ENCODE measurements around the gene CHORDC1. TPM values are rescaled to one million over a fixed set of nuclear protein-coding genes. Genes with fewer than 3 reads are reported as not detected.
"Not testable (repeated sequence)": the region's sequence is repeated elsewhere in the genome, so short reads cannot be mapped to it uniquely, and the experiment has no call there.

Gene CHORDC1
- total and polyA plus RNA-seq, 3 donors from 2014 or later, result 20.9 to 65.6 (median 46.8) TPM

DNA sequence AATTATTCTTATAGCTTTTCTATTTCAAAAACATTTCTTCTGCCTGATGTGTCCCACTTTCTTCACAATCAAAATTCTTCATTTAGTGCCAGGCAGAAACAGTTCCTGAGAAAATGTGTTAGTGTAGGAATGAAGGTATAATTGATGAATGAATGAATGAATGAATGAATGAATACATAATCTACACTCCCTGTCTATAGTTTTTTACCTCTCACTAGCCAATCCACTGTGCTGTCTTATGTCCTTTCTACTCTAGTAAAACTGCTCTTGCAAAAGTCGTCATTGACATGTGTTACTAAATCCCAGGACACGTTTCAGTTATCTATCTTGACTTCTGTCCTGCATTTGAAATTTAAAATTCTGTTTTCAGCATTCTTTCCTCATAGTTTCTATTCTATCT is 42.9 kb downstream of the CHORDC1 start:
- H3K27ac ChIP-seq, result no peak overlapping the region
- H3K4me3 ChIP-seq, result no peak overlapping the region
- 55 to 68% methylated on average over 2 of the region's 2 CpGs for WGBS, 2 donors
- no peak for TF ChIP-seq POLR2A (IDR thresholded peaks at IDR 0.05)
- TF ChIP-seq, protein P1, sequence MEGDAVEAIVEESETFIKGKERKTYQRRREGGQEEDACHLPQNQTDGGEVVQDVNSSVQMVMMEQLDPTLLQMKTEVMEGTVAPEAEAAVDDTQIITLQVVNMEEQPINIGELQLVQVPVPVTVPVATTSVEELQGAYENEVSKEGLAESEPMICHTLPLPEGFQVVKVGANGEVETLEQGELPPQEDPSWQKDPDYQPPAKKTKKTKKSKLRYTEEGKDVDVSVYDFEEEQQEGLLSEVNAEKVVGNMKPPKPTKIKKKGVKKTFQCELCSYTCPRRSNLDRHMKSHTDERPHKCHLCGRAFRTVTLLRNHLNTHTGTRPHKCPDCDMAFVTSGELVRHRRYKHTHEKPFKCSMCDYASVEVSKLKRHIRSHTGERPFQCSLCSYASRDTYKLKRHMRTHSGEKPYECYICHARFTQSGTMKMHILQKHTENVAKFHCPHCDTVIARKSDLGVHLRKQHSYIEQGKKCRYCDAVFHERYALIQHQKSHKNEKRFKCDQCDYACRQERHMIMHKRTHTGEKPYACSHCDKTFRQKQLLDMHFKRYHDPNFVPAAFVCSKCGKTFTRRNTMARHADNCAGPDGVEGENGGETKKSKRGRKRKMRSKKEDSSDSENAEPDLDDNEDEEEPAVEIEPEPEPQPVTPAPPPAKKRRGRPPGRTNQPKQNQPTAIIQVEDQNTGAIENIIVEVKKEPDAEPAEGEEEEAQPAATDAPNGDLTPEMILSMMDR (IDR thresholded peaks at IDR 0.05), result no peak
- no peak for DNase-seq
- intact Hi-C loops (cut with DNase I; ENCODE audit: low total_unique reads), result no loop called here
- H3K27me3 ChIP-seq, result no peaks in the 10 kb centered on the region
- H3K9me3 ChIP-seq, result no peaks in the 10 kb centered on the region
- H3K4me1 ChIP-seq, result no peaks in the 10 kb centered on the region
- no peaks in the 10 kb centered on the region for H3K36me3 ChIP-seq (ENCODE audit: low read depth, missing control alignments)

DNA sequence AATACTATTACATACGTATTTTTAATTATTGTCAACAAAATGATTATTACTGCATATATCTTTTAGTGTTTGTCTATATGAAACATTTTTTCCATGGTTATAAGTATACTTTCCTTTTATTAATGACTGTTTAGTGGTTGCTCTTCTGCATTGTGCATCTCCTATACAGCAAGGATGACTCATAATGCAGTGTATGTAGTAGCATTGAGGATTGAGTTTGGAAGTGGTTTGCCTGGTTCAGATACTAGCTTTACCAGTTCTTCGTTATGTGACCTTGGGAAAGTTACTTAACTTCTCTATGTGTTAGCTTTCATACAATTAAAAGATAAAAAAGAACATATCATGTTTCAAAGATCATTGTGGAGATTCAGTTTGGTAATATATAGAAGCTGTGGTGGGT is 44.1 kb downstream of the CHORDC1 start:
- 77 to 82% methylated on average over 2 of the region's 2 CpGs for WGBS, 2 donors
- DNase-seq, result no peak
- no peaks in the 10 kb centered on the region for H3K4me1 ChIP-seq
- no peaks in the 10 kb centered on the region for H3K9me3 ChIP-seq
- H3K4me3 ChIP-seq, result no peak overlapping the region
- no peaks in the 10 kb centered on the region for H3K27me3 ChIP-seq
- no peak overlapping the region for H3K27ac ChIP-seq
- TF ChIP-seq, protein P1 (IDR thresholded peaks at IDR 0.05), result no peak
- TF ChIP-seq POLR2A (IDR thresholded peaks at IDR 0.05), result no peak
- intact Hi-C loops (cut with DNase I; ENCODE audit: low total_unique reads), result no loop called here
- H3K36me3 ChIP-seq (ENCODE audit: low read depth, missing control alignments), result no peaks in the 10 kb centered on the region

DNA sequence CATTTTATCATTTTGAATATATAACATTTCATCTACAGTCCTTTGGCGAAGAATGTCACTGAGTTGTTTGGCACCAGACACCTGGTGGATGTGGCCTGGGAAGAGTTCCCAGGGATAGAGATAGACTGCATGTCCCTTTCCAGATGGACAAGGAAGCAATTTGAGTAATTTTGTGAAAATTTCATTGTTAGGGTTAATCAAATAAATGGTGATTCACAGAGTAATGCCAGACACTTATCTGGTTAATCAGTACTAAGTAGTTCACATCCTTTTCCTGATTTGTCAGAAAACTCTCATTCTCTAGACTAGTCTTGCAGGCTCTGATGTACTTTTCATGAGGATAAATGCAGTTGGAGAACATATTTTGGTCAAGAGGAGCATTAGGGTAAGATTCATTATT is 46.8 kb downstream of the CHORDC1 start:
- H3K36me3 ChIP-seq (ENCODE audit: low read depth, missing control alignments), result no peaks in the 10 kb centered on the region
- H3K27ac ChIP-seq, result no peak overlapping the region
- H3K4me3 ChIP-seq, result no peak overlapping the region
- WGBS, 2 donors, result 60 to 71% methylated on average over 1 of the region's 1 CpG
- H3K4me1 ChIP-seq, result no peaks in the 10 kb centered on the region
- no peaks in the 10 kb centered on the region for H3K9me3 ChIP-seq
- no peaks in the 10 kb centered on the region for H3K27me3 ChIP-seq
- TF ChIP-seq, protein P1 (IDR thresholded peaks at IDR 0.05), result no peak
- TF ChIP-seq POLR2A (IDR thresholded peaks at IDR 0.05), result no peak
- intact Hi-C loops (cut with DNase I; ENCODE audit: low total_unique reads), result no loop called here
- no peak for DNase-seq

DNA sequence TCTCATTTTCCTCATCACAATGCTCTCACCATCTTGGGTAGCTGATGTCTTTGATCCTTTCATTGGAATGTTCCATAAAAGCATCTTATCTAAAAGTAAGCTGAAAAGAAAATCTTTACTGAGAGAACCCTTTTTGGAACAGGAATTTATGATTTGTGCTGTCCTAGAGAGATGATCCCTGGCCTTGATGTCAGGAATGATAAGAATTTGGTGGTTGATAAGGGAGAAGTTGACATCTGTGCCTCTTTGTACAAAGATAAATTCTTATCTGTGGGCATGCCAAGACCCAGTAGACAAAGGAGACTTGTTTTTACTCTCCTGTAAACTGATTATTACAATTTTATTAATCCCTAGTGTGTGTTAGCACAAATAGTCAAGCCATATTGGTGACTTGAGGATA is 51.5 kb downstream of the CHORDC1 start:
- intact Hi-C loops (cut with DNase I; ENCODE audit: low total_unique reads), result no loop called here
- Histone ChIP-seq H3K4me3 (no peak overlapping the region), H3K36me3 (ENCODE audit: low read depth, missing control alignments) (no peaks in the 10 kb centered on the region), H3K27me3 (no peaks in the 10 kb centered on the region), H3K27ac (no peak overlapping the region), H3K4me1 (no peaks in the 10 kb centered on the region), H3K9me3 (no peaks in the 10 kb centered on the region)
- no peak for DNase-seq
- no peak for TF ChIP-seq POLR2A (IDR thresholded peaks at IDR 0.05)
- TF ChIP-seq, protein P1 (IDR thresholded peaks at IDR 0.05), result no peak

DNA sequence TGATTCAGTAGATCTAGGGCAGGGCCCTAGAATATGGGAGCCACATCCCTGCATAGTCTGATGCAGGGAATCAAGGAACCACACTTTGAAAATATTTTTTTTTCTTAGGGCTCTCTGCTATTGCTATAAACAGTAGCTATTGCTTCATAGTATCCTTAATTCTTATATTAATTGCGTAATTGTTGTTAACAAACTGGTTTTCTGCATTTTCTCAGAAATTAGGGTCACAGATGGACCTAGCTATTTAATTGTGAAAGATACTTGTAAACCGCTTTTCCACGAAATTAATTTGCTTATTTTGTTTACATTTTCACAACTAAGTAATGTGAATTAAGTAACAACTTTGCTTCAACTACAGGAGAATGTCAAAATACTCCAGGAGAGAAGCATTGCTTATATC is 54.3 kb downstream of the CHORDC1 start:
- WGBS, 2 donors, result 65 to 72% methylated on average over 3 of the region's 3 CpGs

DNA sequence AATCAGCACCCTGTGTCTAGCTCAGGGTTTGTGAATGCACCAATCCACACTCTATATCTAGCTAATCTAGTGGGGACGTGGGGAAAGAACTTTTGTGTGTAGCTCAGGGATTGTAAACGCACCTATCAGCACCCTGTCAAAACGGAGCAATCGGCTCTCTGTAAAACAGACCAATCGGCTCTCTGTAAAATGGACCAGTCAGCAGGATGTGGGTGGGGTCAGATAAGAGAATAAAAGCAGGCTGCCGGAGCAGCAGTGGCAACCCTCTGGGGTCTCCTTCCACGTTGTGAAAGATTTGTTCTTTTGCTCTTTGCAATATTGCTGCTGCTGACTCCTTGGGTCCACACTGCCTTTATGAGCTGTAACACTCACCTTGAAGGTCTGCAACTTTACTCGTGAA is 55.1 kb downstream of the CHORDC1 start:
- 69 to 76% methylated on average over 8 of the region's 8 CpGs for WGBS, 2 donors
- peak overlapping the region; percentile 36 to 45 for H3K4me3 ChIP-seq
- H3K27ac ChIP-seq; H3K27me3 ChIP-seq; H3K9me3 ChIP-seq; H3K4me1 ChIP-seq; intact Hi-C loops (cut with DNase I; ENCODE audit: low total_unique reads); H3K36me3 ChIP-seq (ENCODE audit: low read depth, missing control alignments): not testable (repeated sequence)
- peak; percentile 42 for DNase-seq

More for the DNA sequence above, 54.3 kb downstream of the CHORDC1 start:
- Histone ChIP-seq H3K9me3 (no peaks in the 10 kb centered on the region), H3K27me3 (no peaks in the 10 kb centered on the region), H3K27ac (no peak overlapping the region), H3K4me1 (no peaks in the 10 kb centered on the region), H3K4me3 (peak overlapping the region in 1 of 2 donors; percentile 45), H3K36me3 (ENCODE audit: low read depth, missing control alignments) (no peaks in the 10 kb centered on the region)
- no peak for DNase-seq
- intact Hi-C loops (cut with DNase I; ENCODE audit: low total_unique reads), result no loop called here
- TF ChIP-seq POLR2A (IDR thresholded peaks at IDR 0.05), result no peak
- TF ChIP-seq, protein P1 (IDR thresholded peaks at IDR 0.05), result no peak

DNA sequence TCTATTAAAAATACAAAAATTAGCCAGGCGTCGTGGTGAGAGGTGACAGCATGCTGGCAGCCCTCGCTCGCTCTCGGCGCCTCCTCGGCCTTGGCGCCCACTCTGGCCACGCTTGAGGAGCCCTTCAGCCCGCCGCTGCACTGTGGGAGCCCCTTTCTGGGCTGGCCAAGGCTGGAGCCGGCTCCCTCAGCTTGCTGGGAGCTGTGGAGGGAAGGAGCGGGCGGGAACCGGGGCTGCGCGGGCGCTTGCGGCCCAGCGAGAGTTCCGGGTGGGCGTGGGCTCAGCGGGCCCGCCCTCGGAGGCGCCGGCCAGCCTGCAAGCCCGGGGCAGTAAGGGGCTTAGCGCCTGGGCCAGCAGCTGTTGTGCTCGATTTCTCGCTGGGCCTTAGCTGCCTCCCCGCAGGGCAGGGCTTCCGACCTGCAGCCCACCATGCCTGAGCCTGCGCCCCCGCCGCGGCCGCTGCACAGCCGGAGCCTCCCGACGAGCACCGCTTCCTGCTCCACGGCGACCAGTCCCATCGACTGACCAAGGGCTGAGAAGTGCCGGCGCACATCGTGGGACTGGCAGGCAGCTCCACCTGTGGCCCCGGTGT is 55.8 kb downstream of the CHORDC1 start:
- peak; percentile 40 for DNase-seq
- H3K4me1 ChIP-seq; H3K36me3 ChIP-seq (ENCODE audit: low read depth, missing control alignments); intact Hi-C loops (cut with DNase I; ENCODE audit: low total_unique reads); H3K27ac ChIP-seq; H3K9me3 ChIP-seq; H3K27me3 ChIP-seq: not testable (repeated sequence)
- 61 to 81% methylated on average over 9 to 35 of the region's 49 CpGs for WGBS, 2 donors
- peak overlapping the region; percentile 36 to 45 for H3K4me3 ChIP-seq
